HG03439 (cell line): Measurements from ENCODE around the gene CRCP.
A peak's percentile ranks its signal among the peaks of the same experiment; 100 is the strongest.
"Not testable (repeated sequence)": the region's sequence is repeated elsewhere in the genome, so short reads cannot be mapped to it uniquely, and the experiment has no call there.

Experiments used
- ATAC-seq: cut with Tn5 transposase; IDR thresholded peaks from one replicate; pipeline ENCODE4 v1.9.1; 2021; ENCODE audit warnings: mild to moderate bottlenecking, moderate library complexity; ENCODE audit not compliant: unreplicated experiment

Gene CRCP

GRCh38 chr7:66114743-66115649 lies at the start of gene CRCP:
CRCP (plus strand) TSS chr7:66114847; CDS start chr7:66114963, 116 bp downstream.
- peak; percentile 85 for ATAC-seq

DNA sequence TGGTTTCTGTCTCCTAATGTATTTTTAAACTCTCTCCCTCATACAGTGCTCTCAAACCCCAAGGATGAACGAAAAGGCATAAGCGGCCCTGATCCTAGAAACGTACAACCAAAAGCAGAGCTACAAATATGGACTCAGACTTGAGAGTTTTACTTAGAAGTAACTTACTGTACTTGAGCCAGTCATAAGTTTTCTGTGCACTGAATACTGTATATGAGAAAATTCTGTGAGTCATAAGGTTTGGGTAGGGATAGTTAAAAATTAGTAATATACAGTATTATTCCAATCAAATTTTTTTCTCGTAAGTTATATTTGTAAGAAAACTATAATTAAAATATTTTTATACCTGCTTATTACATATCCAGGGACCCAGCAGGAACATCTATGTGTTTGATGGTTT lies 44.9 kb upstream of the CRCP start:
- ATAC-seq = no peak

GRCh38 chr7:66070222-66070621 lies 44.4 kb upstream of the CRCP start:
- no peak for ATAC-seq

DNA sequence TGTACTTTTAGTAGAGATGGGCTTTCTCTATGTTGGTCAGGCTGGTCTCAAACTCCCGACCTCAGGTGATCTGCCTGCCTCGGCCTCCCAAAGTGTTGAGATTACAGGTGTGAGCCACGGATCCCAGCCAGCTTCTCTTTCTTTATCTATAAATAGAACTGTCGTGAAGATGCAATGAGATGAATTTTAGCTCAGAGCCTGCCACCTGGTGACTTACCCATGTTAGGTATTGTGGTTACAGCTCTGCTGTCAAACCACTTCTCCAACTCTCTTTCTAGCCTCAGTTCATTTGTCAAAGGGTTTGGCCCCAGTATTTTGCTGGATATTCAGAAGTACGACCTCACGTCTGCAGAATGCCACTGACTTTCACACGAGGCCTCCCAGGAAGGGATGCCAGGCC lies 42.4 kb upstream of the CRCP start:
- not testable (repeated sequence) for ATAC-seq

- ATAC-seq = peak; percentile 97
Observed at GRCh38 chr7:66075590-66076461, 38.8 kb upstream of the CRCP start, which contains the start of gene ASL. ASL (plus strand) TSS chr7:66075819; CDS start chr7:66076082, 263 bp downstream.

DNA sequence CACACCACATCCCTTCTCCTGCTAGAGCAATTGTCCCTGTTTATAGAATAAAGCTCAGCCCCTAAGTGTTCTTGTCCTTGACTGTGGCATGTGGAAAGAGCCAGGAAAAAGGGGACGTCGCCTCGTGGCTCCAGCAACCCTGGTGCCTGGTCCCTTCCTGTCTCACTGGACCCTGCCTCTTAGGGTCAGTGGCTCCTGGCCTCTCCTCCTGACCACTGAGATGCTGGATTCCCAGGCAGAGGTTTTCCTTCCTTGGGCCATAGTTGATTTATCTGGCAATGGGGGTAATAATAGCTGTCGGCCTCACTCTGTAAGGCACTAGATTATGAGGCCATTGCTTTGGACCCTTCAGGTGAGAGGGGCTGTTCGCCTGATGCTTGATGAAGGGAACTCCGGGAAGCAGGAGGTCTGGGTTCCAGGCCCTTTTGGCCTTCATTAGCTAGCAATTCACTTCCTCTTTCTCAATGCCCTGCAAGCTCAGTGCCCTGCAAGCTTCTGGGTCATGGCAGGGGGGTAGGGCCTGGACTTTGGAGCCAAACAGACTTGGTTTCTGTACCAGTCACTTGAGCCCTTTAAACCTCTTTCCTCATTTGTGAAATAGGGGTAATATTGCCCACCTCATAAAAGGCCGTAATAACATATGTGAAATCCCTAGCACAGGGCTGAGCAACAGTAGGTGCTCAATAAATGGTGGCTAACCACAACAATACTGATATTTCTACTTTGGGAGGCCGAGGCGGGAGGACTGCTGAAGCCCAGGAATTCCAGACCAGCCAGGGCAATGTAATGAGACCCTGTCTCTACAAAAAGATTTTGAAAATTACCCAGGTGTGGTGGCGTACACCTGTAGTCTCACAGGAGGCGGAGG lies 38.0 kb upstream of the CRCP start:
- ATAC-seq = no peak

GRCh38 chr7:66078067-66078466 lies 36.6 kb upstream of the CRCP start:
- no peak for ATAC-seq

DNA sequence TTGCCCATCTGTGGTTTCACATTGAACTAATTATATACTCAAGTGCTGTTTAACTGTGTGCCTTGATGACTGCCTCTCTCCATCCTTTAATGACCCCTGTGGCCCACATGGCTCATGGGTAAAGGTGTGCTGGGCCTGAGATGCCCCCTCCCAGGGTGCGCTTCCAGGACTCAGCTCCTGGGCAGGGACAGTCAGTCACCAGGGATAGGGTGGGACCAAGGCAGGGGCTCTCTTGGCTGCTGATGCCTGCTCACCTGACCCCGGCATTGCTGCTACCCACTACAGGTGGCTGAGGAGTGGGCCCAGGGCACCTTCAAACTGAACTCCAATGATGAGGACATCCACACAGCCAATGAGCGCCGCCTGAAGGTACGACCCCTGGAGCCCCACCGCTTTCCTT lies 32.6 kb upstream of the CRCP start:
- no peak for ATAC-seq

DNA sequence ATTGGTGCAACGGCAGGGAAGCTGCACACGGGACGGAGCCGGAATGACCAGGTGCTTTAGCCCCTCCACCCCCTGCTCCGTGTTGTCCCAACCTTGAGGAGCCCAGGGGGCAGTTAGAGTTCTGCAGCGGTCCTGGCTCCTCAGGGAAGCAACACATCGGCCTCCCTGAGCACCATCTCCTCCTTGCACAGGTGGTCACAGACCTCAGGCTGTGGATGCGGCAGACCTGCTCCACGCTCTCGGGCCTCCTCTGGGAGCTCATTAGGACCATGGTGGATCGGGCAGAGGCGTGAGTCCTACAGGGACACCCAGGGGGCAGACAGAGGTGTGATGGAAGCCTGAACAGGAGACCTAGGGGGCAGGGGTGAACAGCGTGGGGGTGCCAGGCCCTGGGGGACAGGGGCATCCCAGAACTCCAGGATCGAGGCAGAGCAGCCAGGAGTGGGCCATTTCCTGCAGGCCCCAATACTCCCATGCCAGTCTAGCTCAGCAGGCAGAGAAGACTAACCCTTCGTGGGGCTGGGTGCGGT lies 31.7 kb upstream of the CRCP start:
- ATAC-seq = no peak

GRCh38 chr7:66083677-66084076 lies 31.0 kb upstream of the CRCP start:
- no peak for ATAC-seq

GRCh38 chr7:66088861-66089838 lies 25.5 kb upstream of the CRCP start:
- ATAC-seq = no peak

- no peak for ATAC-seq
Observed at GRCh38 chr7:66092654-66093053, 22.0 kb upstream of the CRCP start.

GRCh38 chr7:66095010-66095409 lies 19.6 kb upstream of the CRCP start:
- no peak for ATAC-seq

GRCh38 chr7:66099232-66099550 lies 15.5 kb upstream of the CRCP start:
- no peak for ATAC-seq

- ATAC-seq = peak; percentile 68
Observed at GRCh38 chr7:66099551-66100407, 14.9 kb upstream of the CRCP start.

DNA sequence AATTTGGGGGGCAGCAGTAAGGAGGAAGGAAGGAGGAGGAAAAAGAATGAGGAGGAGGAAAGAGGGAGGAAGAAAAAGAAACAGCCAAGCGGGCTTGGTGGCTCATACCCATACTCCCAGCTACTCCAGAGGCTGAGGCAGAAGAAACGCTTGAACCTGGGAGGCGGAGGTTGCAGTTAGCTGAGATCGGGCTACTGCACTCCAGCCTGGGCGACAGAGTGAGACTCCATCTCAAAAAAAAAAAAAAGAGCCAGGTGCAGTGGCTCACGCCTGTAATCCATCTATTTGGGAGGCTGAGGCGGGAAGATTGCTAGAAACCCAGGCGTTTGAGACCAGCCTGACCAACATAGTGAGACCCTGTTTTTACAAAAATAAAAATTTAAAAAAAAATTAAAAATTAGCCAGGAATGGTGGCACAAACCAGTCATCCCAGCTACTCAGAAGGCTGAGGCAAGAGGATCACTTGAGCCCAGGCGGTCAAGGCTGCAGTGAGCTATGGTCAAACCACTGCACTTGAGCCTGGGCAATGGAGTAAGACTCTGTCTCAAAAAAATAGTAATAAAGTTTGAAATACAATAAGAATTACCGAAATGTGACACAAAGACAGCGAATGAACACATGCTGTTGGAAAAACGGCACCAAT lies 14.1 kb upstream of the CRCP start:
- no peak for ATAC-seq

GRCh38 chr7:66102168-66102567 lies 12.5 kb upstream of the CRCP start:
- ATAC-seq = not testable (repeated sequence)

- ATAC-seq = not testable (repeated sequence)
Observed at GRCh38 chr7:66103994-66104393, 10.7 kb upstream of the CRCP start.
